NK-92 (cell line): ENCODE results near the gene FXYD2.

Experiments
- DNase-seq: peaks from one replicate; lab custom pipeline; 2025; ENCODE audit not compliant: unreplicated experiment; lab: John Stamatoyannopoulos, UW

The FXYD2 gene

GRCh38 chr11:117859061-117859460 is 34.5 kb upstream of the FXYD2 start:
- no peak for DNase-seq

DNA sequence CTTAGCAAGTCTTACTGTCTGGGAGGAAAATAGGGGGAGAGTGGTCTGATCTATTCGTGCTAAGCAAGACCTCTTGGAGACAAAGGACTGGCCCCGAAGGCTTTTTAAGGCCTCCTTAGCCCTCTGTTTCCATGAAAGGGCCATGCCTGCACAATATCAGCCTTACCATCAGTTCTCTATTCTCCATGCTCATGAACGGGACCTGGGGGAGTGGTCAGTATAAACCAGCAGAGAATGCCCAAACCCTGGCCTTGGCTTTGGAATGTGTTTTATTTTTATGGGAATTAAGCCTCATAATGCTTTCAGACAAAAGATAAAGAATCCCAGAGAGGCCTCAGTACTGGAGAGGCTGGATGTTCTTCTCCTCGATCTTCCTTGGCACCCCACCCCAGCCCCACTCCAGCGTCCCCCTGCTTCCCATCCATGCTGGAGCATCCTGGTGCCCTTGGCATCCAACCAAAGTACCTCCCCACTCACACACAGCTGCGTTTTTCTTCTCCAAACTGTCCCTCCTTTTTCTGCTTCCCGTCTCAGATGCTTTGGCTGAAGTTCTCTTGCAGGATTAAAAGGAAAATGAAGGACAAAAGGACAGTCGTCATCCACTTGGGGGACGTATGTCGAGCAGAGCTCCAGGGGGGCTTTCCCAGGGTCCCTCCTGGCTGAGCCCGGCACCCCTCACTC is 33.3 kb upstream of the FXYD2 start:
- DNase-seq = no peak

DNA sequence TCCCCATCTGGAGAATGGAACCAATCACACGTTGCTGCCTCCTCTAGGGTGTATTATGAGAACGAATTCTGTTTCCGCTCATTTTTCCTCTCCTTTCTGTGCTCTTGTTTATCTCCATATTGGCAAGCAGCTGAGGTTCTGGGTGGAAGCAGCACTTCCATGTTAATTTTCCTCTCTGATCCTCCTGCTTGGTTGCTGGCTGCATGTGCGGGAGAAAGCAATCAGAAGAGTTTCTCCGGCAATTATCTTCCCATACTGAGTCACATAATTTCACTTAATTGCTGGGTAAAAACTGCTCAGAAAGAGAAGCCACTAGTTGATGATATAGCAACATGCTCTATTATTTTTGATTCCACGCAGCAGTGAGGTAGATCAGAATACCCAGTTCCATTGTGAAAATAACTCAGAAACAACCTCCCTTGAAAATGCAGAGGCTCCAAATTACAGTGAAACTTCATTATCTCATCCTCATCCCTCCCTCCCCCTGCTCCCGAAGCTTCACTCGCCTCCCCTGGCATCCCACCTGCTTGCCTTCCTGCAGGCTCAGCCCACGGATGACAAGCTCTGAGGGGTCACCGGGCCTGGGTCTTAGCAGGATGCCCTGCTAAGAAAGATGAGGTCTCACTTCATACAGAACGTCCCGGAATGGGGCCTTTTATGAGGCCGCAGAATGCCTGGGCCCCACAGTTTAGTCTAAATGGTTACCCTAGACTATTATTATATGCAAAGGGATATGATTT is 31.5 kb upstream of the FXYD2 start:
- DNase-seq = no peak

DNA sequence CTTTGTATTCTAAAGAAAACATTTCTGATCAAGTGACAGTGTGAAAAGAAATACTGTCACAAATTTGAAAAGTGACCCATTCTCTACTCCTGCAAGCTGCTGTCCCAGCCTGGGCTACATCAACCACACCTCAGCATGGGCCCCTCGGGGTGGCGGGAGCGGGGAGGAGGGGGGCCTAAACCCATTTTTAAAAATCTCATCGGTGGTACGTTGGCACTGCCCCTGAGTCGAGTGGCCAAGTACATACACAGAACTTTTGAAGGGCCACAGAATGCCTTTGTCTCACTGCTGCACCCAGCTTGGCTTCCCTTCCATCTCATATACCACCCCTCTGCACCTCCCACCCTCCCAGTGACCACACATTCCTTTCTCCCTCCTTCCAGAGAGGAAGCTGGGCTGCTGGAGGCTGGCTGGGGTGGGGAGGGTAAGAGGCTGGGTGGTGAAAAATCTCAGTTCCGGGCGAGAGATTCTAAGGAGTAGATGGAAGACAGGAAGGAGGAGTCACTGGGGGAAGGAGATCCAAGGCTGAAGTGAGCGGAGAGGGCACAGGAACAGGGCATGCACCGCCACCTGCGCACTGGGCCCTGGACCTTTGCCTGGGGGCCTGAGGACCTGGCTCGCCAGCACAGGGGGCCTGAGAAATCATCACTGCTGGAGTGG is 30.8 kb upstream of the FXYD2 start:
- no peak for DNase-seq

DNA sequence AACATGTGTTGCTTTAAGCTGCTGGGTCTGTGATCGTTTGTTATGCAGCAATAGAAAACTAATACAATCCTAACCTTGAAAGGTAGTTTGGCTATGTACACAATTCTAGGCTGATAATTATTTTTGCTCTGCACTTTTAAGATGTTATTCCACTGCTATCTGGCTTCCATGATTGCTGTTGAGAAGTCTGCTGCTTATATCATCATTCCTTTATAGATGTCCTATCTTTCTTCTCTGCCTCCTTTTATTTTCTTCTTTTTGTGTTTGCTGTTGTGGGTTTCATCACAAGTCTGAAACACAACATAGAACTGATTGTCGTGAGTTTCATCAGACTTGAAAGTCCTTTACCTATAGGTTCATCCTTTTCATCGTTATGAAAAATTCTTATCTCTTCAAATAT is 27.8 kb upstream of the FXYD2 start:
- DNase-seq = no peak

DNA sequence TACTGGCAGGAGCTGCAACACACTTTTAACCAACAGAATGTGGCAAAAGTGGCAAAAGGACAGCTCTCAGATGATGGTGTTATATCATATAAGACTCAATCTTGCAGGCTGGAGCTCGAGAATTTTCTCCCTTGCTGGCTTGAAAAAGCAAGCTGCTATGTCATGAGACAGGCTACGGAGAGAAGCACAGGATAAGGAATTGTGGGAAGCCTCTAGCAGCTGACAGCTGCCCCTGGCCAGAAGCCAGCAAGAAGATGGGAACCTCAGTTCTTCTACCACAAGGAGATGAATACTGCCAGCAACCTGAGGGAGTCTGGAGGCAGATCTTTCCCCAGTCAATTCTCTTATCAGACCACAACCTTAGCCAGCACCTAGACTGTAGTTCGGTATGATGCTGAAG is 27.3 kb upstream of the FXYD2 start:
- DNase-seq = no peak

DNA sequence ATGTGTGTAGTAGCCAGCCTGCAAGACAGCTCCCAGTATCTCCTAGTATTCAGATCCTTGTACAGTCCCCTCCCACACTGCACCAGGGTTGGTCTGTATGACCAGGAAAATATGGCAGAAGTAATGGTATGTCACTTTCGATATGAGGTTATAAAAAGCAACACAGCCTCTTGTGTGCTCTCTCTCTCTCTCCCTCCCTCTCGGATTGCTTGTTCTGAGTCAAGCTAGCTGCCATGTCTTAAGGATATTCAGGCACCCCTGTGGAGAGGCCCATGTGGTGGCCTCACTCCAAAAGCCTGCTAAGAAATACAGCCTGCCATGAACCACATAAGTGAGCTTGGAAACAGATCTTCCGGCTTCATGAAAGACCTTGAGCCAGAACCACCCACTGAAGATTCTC is 26.6 kb upstream of the FXYD2 start:
- DNase-seq = no peak

DNA sequence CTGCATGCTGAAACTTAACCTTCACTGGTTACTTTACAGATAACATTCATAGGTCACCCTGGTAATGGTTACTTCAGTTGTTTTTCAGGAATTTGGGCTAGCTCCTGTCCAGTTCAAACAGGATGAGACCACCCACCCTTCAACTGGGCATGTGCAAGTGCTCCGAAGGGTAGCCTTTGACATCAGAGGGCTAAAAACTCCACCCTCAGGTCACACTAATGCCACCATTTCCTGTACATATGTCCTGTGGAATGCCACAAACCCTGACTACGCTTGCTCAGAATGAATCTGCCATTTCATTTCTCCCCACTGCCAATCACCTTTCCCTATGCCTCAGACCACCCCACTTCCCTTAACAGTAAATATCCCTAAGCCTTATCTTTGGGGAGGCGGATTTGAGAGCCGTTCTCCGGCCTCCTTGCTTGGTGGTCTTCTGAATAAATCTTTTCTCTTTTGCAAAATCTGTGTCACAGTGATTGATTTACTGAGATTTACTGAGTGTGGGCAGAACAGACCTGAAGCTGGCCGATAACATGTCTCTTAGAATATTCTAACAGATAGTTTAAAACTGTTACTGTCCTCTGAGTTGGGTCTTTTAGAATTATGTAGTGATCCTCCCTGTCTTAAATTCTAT is 25.4 kb upstream of the FXYD2 start:
- DNase-seq = no peak

- no peak for DNase-seq
Measured at GRCh38 chr11:117843666-117844484, 19.3 kb upstream of the FXYD2 start.

GRCh38 chr11:117842131-117842941 is 17.8 kb upstream of the FXYD2 start:
- no peak for DNase-seq

DNA sequence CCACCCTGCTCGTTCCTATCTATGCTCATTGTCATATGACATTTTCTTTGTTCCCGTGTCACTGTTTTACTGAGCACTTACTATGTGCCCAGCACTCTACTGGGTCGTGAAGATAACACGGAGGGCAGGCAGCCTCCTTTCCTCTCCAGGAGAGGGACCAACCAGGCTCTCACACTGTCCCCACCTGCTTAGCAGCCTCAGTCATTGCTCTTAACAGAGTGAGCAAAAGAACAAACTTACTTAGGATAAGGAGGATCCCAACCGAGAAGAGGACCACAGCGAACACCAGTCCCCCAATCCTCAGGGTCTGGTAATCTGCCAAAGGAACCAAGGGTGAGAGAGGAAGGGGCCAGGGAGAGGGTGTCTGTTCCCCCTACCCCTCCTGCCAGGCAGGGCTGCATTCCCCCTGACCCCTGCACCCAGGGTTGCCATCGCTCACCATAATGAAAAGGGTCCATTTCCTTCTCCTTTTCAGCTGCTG is 17.0 kb upstream of the FXYD2 start:
- no peak for DNase-seq

GRCh38 chr11:117840881-117841550 is 16.5 kb upstream of the FXYD2 start:
- DNase-seq = no peak

DNA sequence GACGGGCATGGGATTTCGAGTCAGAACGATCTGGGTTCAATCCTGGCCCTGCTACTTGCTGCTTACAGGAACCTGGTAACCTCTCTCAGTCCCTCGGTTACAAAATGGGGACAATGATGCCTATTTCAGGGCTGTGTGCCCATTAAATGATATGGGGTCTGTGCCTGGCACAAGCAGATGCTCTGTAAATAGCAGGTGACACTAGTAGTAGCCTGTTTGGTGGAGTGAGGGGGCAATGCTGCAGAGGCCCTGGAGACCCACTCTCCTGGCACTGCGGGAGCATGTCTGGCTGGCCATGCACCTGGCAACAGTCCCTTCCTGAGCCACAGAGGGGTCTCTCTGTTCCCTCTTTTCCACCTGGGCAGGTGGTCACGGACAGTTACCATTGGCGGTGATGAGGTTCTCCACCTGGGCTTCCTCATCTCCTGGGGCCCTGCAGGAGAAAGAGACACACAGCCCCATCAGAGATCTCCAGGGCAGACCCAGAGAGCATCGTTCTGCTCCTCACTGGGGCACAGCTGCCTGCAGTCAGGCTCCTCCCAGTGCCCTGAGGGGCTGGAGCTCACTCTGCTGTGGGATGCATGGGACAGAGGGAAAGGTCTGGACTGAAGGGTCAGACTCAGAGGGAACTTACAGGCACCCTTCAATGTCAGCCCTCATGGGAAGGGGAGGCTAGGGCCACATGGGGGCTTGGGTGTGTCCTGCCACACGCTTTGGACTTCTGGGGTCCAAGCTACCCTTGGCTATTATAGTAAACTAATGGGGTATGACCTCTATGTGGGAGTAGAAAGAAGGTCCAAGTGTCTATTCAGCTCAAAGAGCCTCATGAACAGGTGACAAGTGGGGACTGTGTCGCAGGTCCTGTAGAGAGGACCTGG is 15.6 kb upstream of the FXYD2 start:
- no peak for DNase-seq

DNA sequence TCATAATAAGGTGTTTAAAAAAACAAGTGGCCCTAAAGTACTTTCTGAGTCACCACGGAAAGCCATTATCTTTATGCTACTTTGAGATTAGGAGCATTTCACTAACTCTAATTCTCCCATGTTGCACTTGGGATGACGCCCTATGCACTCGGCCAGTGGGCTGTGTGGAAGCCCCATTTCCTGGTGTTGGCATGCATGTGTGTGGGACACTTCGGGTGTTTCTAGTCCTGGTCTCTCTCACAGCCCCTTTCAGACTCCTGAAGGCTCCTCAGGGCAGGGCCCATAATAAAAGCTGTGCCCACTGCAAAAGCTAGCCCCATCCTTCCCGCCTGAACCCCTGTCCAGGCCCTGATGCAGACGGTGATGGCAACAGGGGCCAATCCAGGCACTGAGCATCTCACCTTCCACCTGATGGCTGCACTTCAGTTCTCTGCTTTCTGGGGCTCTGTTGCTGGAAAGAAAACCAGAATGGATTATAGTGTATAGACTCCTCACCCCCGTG is 14.9 kb upstream of the FXYD2 start:
- DNase-seq = no peak

- DNase-seq = no peak
Measured at GRCh38 chr11:117838901-117839300, 14.4 kb upstream of the FXYD2 start.

GRCh38 chr11:117837791-117838190 is 13.2 kb upstream of the FXYD2 start:
- no peak for DNase-seq

- DNase-seq = no peak
Measured at GRCh38 chr11:117837070-117837776, 12.7 kb upstream of the FXYD2 start.
